ENCODE results near the gene SNRPA. TPM values are rescaled to one million over a fixed set of nuclear protein-coding genes. Genes with fewer than 3 reads are reported as not detected.
A peak's percentile ranks its signal among the peaks of the same experiment; 100 is the strongest.

SNRPA gene
- total and polyA plus RNA-seq, 2 of the 13 experiments (the other 11 are each of a cell fraction or from before 2014, with no cell fraction given) = 59.6 to 162 TPM

GRCh38 chr19:40716482-40717324 is 34.3 kb upstream of the SNRPA start, which contains the start of the genes COQ8B and ITPKC (continued):
- TF ChIP-seq ZSCAN5A (CRISPR knock-in tag; IDR thresholded peaks at IDR 0.05; ENCODE audit: borderline replicate concordance) (no peak), SOX6 (IDR thresholded peaks at IDR 0.05) (no peak), SOX6 (CRISPR knock-in tag; IDR thresholded peaks at IDR 0.05) (peak; percentile 43), ZHX2 (IDR thresholded peaks at IDR 0.05; ENCODE audit: low read depth) (no peak), ZHX2 (CRISPR knock-in tag; IDR thresholded peaks at IDR 0.05; ENCODE audit: borderline replicate concordance) (no peak), NFE2 (CRISPR knock-in tag; IDR thresholded peaks at IDR 0.05) (no peak), TAF1 (CRISPR knock-in tag; IDR thresholded peaks at IDR 0.05) (peak; percentile 40; the same call in 1 of the 2 replicates), PREB (CRISPR knock-in tag; IDR thresholded peaks at IDR 0.05) (no peak), NR2C2 (CRISPR knock-in tag; IDR thresholded peaks at IDR 0.05; ENCODE audit: borderline replicate concordance) (0 out of 2 replicates have a peak, but pooled peaks have one; percentile 26), ETV5 (CRISPR knock-in tag; IDR thresholded peaks at IDR 0.05; ENCODE audit: borderline replicate concordance) (peak; percentile 85), ZNF776 (CRISPR knock-in tag; IDR thresholded peaks at IDR 0.05) (no peak), ADNP (CRISPR knock-in tag; IDR thresholded peaks at IDR 0.05) (peak; percentile 47; the same call in 1 of the 2 replicates), RCOR2 (CRISPR knock-in tag; IDR thresholded peaks at IDR 0.05) (peak; percentile 23; the same call in 1 of the 2 replicates), ZNF563 (CRISPR knock-in tag; IDR thresholded peaks at IDR 0.05) (peak; percentile 84), ZNF850 (CRISPR knock-in tag; conservative IDR thresholded peaks at IDR 0.05) (no peak), ZNF749 (CRISPR knock-in tag; IDR thresholded peaks at IDR 0.05; ENCODE audit: borderline replicate concordance) (no peak), BRCA1 (CRISPR knock-in tag; IDR thresholded peaks at IDR 0.05) (no peak), NAIF1 (CRISPR knock-in tag; IDR thresholded peaks at IDR 0.05; ENCODE audit: borderline replicate concordance) (no peak), KMT2B (CRISPR knock-in tag; IDR thresholded peaks at IDR 0.05) (no peak), SMYD3 (CRISPR knock-in tag; IDR thresholded peaks at IDR 0.05) (no peak), MAZ (IDR thresholded peaks at IDR 0.05; ENCODE audit: borderline replicate concordance, low read depth, low read length) (peak; percentile 98), MAZ (CRISPR knock-in tag; IDR thresholded peaks at IDR 0.05; ENCODE audit: low read depth) (peak; percentile 57; the same call in 1 of the 2 replicates), ZNF782 (CRISPR knock-in tag; IDR thresholded peaks at IDR 0.05; ENCODE audit: borderline replicate concordance) (no peak)

Data from HepG2 (cell line).